Measurements from ENCODE around the gene TNRC18.

The TNRC18 gene

DNA sequence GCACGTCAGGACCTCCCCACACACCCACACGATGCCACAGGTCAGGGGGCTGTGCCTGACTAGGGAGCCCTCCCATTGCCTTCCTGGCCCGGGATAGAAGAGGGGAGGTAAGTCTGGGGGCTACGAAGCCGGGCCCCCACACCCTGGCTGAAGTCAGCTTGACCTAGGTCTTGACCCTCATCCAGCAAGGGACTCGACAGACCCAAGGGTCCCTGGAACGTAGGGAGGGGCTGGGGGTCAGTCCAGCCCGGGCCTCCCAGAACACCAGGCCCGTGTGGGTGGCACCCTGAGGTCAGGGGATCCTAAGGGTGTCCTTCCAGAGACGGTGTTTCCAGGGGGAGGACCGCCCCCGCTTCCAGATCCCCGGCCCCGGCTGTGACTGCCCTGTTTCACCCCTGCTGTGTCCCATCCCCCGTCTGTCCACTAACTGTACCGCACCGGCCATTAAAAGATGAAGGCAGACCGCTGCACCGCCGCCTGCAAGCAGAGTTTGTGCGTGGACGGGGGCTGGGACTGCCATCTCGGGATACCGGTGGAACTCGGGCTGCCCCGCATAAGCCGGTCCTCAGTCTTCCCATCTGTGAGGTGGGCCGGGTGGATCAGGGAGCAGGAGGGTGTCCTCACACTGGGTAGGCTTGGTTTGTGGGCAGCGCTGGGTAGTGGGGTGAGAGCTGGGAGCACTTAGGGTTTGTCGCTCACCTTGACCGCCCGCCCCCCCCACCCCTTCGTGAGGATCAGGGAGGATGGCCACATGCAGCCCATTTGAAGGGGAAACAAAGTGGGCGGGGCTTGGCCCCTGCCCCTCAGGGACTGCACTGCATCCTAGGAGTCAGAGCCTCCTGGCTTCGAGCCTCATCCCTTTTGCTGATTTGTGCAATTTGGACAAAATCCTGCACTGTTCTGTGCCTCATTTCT, 119.8 kb downstream of the TNRC18 start:
- DNase-seq (ENCODE audit: low spot score) = no peak
- in situ Hi-C loops (cut with MboI; ENCODE audit: low pct_unique_long_range_greater_than_20kb, low sequenced_read_pairs, unreplicated experiment) = no loop called here

GRCh38 chr7:5303061-5303460, 120.6 kb downstream of the TNRC18 start:
- in situ Hi-C loops (cut with MboI; ENCODE audit: low pct_unique_long_range_greater_than_20kb, low sequenced_read_pairs, unreplicated experiment) = no loop called here
- TF ChIP-seq, protein P1, sequence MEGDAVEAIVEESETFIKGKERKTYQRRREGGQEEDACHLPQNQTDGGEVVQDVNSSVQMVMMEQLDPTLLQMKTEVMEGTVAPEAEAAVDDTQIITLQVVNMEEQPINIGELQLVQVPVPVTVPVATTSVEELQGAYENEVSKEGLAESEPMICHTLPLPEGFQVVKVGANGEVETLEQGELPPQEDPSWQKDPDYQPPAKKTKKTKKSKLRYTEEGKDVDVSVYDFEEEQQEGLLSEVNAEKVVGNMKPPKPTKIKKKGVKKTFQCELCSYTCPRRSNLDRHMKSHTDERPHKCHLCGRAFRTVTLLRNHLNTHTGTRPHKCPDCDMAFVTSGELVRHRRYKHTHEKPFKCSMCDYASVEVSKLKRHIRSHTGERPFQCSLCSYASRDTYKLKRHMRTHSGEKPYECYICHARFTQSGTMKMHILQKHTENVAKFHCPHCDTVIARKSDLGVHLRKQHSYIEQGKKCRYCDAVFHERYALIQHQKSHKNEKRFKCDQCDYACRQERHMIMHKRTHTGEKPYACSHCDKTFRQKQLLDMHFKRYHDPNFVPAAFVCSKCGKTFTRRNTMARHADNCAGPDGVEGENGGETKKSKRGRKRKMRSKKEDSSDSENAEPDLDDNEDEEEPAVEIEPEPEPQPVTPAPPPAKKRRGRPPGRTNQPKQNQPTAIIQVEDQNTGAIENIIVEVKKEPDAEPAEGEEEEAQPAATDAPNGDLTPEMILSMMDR (IDR thresholded peaks at IDR 0.05; ENCODE audit: extremely low read depth, insufficient read depth, missing control alignments) = no peak
- no peak for DNase-seq (ENCODE audit: low spot score)

More for the DNA sequence above, 119.8 kb downstream of the TNRC18 start:
- TF ChIP-seq, protein P1 (IDR thresholded peaks at IDR 0.05; ENCODE audit: extremely low read depth, insufficient read depth, missing control alignments) = no peak

DNA sequence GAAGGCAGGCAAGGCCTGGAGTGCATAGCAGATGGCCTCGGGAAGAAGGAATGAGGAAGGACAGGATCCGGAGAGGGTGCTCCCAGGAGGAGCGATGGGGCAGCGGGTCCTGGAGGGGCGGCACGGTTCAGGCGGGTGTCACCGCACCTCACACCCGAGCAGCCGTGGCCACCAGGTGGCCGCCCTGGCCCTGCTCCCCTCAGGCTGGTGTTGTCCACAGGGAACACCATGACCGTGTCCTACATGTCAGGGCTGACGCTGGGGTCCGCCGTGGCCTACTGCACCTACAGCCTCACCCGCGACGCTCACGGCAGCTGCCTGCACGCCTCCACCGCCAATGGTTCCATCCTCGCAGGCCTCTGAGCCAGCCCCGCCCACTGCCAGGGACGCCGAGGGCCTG, 121.1 kb downstream of the TNRC18 start:
- TF ChIP-seq, protein P1 (IDR thresholded peaks at IDR 0.05; ENCODE audit: extremely low read depth, insufficient read depth, missing control alignments) = no peak
- in situ Hi-C loops (cut with MboI; ENCODE audit: low pct_unique_long_range_greater_than_20kb, low sequenced_read_pairs, unreplicated experiment) = no loop called here
- no peak for DNase-seq (ENCODE audit: low spot score)

DNA sequence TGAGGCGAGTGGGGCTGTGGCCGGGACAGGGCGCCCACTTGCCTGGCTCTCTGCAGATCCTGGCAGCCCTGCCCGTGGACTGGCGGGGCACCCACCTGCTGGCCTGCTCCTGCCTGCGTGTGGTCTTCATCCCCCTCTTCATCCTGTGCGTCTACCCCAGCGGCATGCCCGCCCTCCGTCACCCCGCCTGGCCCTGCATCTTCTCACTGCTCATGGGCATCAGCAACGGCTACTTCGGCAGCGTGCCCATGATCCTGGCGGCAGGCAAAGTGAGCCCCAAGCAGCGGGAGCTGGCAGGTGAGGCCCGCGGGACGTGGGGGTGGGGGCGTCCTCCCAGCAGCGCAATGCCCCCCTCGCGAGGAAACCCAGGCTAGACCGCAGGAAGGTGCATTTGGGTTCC, 123.3 kb downstream of the TNRC18 start:
- in situ Hi-C loops (cut with MboI; ENCODE audit: low pct_unique_long_range_greater_than_20kb, low sequenced_read_pairs, unreplicated experiment) = no loop called here

DNA sequence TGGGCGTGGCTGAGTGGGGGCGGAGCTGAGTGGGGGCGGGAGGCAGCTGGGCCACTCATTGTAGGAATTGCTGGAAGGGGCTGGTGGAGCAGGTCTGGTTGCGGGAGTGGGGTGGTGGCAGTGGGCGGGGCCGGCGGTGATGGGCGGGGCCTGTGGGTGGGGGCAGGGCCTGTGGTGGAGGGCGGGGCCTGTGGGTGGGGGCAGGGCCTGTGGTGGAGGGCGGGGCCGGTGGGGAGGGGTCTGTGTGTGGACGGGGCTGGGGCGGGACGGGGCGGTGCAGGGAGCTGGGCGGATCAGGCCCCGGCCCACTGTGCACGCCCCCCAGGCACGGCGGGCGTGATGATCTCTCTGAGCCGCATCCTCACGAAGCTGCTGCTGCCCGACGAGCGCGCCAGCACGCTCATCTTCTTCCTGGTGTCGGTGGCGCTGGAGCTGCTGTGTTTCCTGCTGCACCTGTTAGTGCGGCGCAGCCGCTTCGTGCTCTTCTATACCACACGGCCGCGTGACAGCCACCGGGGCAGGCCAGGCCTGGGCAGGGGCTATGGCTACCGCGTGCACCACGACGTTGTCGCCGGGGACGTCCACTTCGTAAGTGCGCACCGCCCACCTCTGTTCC, 126.9 kb downstream of the TNRC18 start:
- TF ChIP-seq, protein P1 (IDR thresholded peaks at IDR 0.05; ENCODE audit: extremely low read depth, insufficient read depth, missing control alignments) = no peak
- in situ Hi-C loops (cut with MboI; ENCODE audit: low pct_unique_long_range_greater_than_20kb, low sequenced_read_pairs, unreplicated experiment) = no loop called here
- DNase-seq (ENCODE audit: low spot score) = peak; percentile 86

More for the DNA sequence above, 123.3 kb downstream of the TNRC18 start:
- DNase-seq (ENCODE audit: low spot score) = no peak
- TF ChIP-seq, protein P1 (IDR thresholded peaks at IDR 0.05; ENCODE audit: extremely low read depth, insufficient read depth, missing control alignments) = no peak

DNA sequence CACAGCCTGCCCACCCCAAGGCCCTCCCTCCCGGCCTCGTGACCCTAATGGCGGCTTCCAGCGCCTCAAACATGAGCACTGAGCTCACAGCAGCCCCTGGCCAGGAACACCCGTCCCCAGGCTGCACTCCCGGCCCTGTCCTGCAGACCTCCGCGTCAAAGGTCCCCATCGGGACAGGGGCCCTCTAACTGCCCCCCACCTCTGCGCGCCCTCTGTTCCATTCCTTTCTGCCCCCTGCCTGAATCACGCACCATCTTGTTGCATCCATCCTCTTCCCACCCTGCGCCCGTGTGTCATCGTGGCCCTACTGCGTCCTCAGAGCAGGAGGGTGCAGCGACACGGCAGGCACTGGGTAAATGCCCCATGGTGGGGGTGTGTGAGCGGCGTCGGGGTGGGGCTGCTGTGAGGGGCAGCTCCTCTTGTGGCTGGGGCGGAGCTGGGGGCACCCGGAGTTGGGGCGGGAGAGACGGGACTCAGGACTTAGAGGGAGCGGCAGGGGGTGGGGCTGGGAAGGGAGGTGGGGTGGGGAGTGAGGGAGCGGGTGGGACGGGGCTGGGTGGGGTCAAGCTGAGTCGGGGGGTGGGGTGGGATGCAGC, 127.5 kb downstream of the TNRC18 start:
- TF ChIP-seq, protein P1 (IDR thresholded peaks at IDR 0.05; ENCODE audit: extremely low read depth, insufficient read depth, missing control alignments) = no peak
- no peak for DNase-seq (ENCODE audit: low spot score)
- in situ Hi-C loops (cut with MboI; ENCODE audit: low pct_unique_long_range_greater_than_20kb, low sequenced_read_pairs, unreplicated experiment) = no loop called here

Measured in GM13977 (cell line).